ENCODE measurements around the gene LSAMP. TPM values are rescaled to one million over a fixed set of nuclear protein-coding genes. Genes with fewer than 3 reads are reported as not detected.

The LSAMP gene
- total and polyA plus RNA-seq, 2 of the 8 experiments (the other 6 are each of a cell fraction or from before 2014, with no cell fraction given) = 1.8 to 5.7 TPM

DNA sequence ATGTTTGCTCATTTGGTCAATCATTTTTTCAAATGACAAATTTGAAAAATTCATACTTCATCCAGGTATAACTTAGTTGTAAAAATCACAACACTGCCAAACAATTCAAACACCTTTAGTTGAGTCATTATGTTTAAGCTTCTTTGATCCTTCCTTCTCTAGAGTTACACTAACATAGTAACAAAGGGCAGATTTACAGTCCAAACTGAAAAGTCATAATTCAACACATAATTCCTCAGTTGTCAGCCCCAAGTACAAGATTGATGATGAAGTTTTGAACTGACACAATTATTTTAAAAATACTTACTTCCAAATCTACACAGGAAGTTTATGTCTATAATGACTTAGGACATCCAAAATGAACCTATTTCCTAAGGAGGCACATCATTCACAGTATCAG, 264.1 kb downstream of the LSAMP start:
- H3K79me1 ChIP-seq (ENCODE audit: low read depth, low read length) = no peaks in the 10 kb centered on the region
- no peak overlapping the region for H3K18ac ChIP-seq (ENCODE audit: extremely low read depth, low read length)
- no peak overlapping the region for H4K8ac ChIP-seq (ENCODE audit: extremely low read depth, insufficient read depth, low read length)
- no peak overlapping the region for H2AFZ ChIP-seq (ENCODE audit: low read length)
- no peak overlapping the region for H3K4me2 ChIP-seq (ENCODE audit: insufficient read depth in 1 of 2, low read depth in 2 of 2, low read length in 2 of 2)
- H2BK20ac ChIP-seq (ENCODE audit: low read length) = no peak overlapping the region
- no peak overlapping the region for H3K27ac ChIP-seq (ENCODE audit: low read depth, low read length)
- H2AK5ac ChIP-seq (ENCODE audit: low read depth, low read length) = no peak overlapping the region
- ChIA-PET POLR2A (ENCODE audit: partially characterized antibody) (no interaction called here), CTCF (ENCODE audit: partially characterized antibody) (no interaction called here)
- no peak overlapping the region for H2BK5ac ChIP-seq (ENCODE audit: low read depth, low read length)
- no peaks in the 10 kb centered on the region for H3K23me2 ChIP-seq (ENCODE audit: low read depth, low read length)
- H3K79me2 ChIP-seq (ENCODE audit: control insufficient read depth in 1 of 2, insufficient read depth in 2 of 2, low read length in 2 of 2) = no peaks in the 10 kb centered on the region
- no peak overlapping the region for H3K4ac ChIP-seq (replicated peaks; ENCODE audit: insufficient read length, low read depth, low read length)
- no peak for FAIRE-seq
- H3K9me3 ChIP-seq (ENCODE audit: insufficient read depth in 2 of 2, low read depth in 1 of 2, low read length in 1 of 2) = no peaks in the 10 kb centered on the region
- H2BK15ac ChIP-seq (ENCODE audit: low read length) = no peak overlapping the region
- H3K23ac ChIP-seq (ENCODE audit: insufficient read length) = no peak overlapping the region
- DNase-seq (ENCODE audit: low read depth in 1 of 2, low spot score in 2 of 2) = no peak
- H4K91ac ChIP-seq (replicated peaks; ENCODE audit: insufficient read length, low read length) = no peak overlapping the region
- H3K4me1 ChIP-seq (replicated peaks in 1 of 4; ENCODE audit: control insufficient read depth in 3 of 4, insufficient read depth in 4 of 4, low read length in 3 of 4) = 0 out of 7 replicates have a peak, but pooled peaks cover 0 to 2% (median 0%) of the 10 kb centered on the region in 4 experiments
- H3K56ac ChIP-seq (replicated peaks; ENCODE audit: insufficient read length, low read depth, low read length) = no peak overlapping the region
- no peak overlapping the region for H2BK12ac ChIP-seq (ENCODE audit: low read depth, low read length)
- no peak overlapping the region for H3K14ac ChIP-seq (ENCODE audit: insufficient read length)
- H3K9ac ChIP-seq (replicated peaks in 1 of 4; ENCODE audit: extremely low read depth in 1 of 4, low read depth in 3 of 4, low read length in 3 of 4) = no peak overlapping the region
- TF ChIP-seq HDAC2 (IDR thresholded peaks at IDR 0.05; ENCODE audit: borderline replicate concordance in 1 of 2, low read depth in 2 of 2, low read length in 2 of 2) (no peak), SP1 (IDR thresholded peaks at IDR 0.05; ENCODE audit: low read depth, low read length) (no peak), CHD2 (IDR thresholded peaks at IDR 0.05; ENCODE audit: low read length) (no peak), NRF1 (IDR thresholded peaks at IDR 0.05; ENCODE audit: low read depth, low read length) (no peak), KDM4A (IDR thresholded peaks at IDR 0.05; ENCODE audit: low read depth, low read length, severe bottlenecking) (no peak), SP2 (IDR thresholded peaks at IDR 0.05; ENCODE audit: low read length) (no peak), GTF2F1 (IDR thresholded peaks at IDR 0.05; ENCODE audit: borderline replicate concordance, low read depth, low read length) (no peak), TAF7 (optimal IDR thresholded peaks at IDR 0.05; ENCODE audit: borderline replicate concordance, low read depth, low read length) (no peak), POLR2AphosphoS5 (IDR thresholded peaks at IDR 0.05; ENCODE audit: low read depth, low read length) (no peak), PHF8 (conservative IDR thresholded peaks at IDR 0.05; ENCODE audit: low read depth, low read length) (no peak), BRCA1 (IDR thresholded peaks at IDR 0.05; ENCODE audit: low read depth, low read length) (no peak)
- TF ChIP-seq, protein P1, sequence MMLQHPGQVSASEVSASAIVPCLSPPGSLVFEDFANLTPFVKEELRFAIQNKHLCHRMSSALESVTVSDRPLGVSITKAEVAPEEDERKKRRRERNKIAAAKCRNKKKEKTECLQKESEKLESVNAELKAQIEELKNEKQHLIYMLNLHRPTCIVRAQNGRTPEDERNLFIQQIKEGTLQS (IDR thresholded peaks at IDR 0.05; ENCODE audit: insufficient read depth, low read depth, low read length) = no peak
- H4K5ac ChIP-seq (ENCODE audit: insufficient read length, low read depth, low read length) = no peak overlapping the region
- no peaks in the 10 kb centered on the region for H3K27me3 ChIP-seq (replicated peaks in 1 of 4; ENCODE audit: control insufficient read depth in 3 of 4, extremely low read depth in 1 of 4, insufficient read depth in 3 of 4, low read length in 3 of 4)
- no peaks in the 10 kb centered on the region for H4K20me1 ChIP-seq (replicated peaks in 1 of 2; ENCODE audit: control insufficient read depth in 1 of 2, insufficient read depth in 2 of 2, low read length in 2 of 2)
- no peaks in the 10 kb centered on the region for H3K36me3 ChIP-seq (ENCODE audit: control insufficient read depth in 2 of 4, insufficient read depth in 4 of 4, low read length in 3 of 4)
- H3K4me3 ChIP-seq (ENCODE audit: extremely low read depth in 1 of 4, insufficient read depth in 2 of 4, low read depth in 3 of 4, low read length in 4 of 4) = no peak overlapping the region
- H2BK120ac ChIP-seq (replicated peaks; ENCODE audit: low read depth, low read length) = no peak overlapping the region

Measured in H1 (cell line).